IMR-90 (cell line): Measurements from ENCODE around the gene RAP1GAP.

ENCODE experiments used
- BHLHE40 ChIP-seq: fragments of 150-350 bp; IDR thresholded peaks from 2 replicates; pipeline ENCODE4 v1.6.1; 2016; ENCODE audit warnings: mild to moderate bottlenecking, low read depth, low read length
- CEBPB ChIP-seq: IDR thresholded peaks from 2 replicates; pipeline ENCODE4 v1.6.1; 2012; ENCODE audit warnings: low read depth, low read length, improper control_type of control experiment
- FOS ChIP-seq: fragments of 150-350 bp; IDR thresholded peaks from 2 replicates; pipeline ENCODE4 v1.6.1; 2016; ENCODE audit warnings: low read depth, low read length
- MAFK ChIP-seq: IDR thresholded peaks from 2 replicates; pipeline ENCODE4 v1.6.1; 2012; ENCODE audit warnings: low read depth, low read length, improper control_type of control experiment
- MAZ ChIP-seq: IDR thresholded peaks from 2 replicates; pipeline ENCODE4 v1.6.1; 2012; ENCODE audit warnings: low read depth, mild to moderate bottlenecking, low read length, improper control_type of control experiment, moderate library complexity, borderline replicate concordance
- MXI1 ChIP-seq: IDR thresholded peaks from 2 replicates; pipeline ENCODE4 v1.6.1; 2012; ENCODE audit warnings: low read depth, mild to moderate bottlenecking, low read length, moderate library complexity, borderline replicate concordance
- POLR2A ChIP-seq: IDR thresholded peaks from 2 replicates; pipeline ENCODE4 v1.6.1; 2012; ENCODE audit warnings: mild to moderate bottlenecking, low read depth, low read length
- RAD21 ChIP-seq: IDR thresholded peaks from 2 replicates; pipeline ENCODE4 v1.6.1; 2012; ENCODE audit warnings: low read length, improper control_type of control experiment
- RCOR1 ChIP-seq: IDR thresholded peaks from 2 replicates; pipeline ENCODE4 v1.6.1; 2012; ENCODE audit warnings: mild to moderate bottlenecking, low read length, improper control_type of control experiment; ENCODE audit not compliant: insufficient replicate concordance
- RFX5 ChIP-seq: IDR thresholded peaks from 2 replicates; pipeline ENCODE4 v1.8.0; 2012; ENCODE audit warnings: low read depth, mild to moderate bottlenecking, low read length, moderate library complexity
- TF ChIP-seq, protein P1 (sequence below): conservative IDR thresholded peaks from 2 replicates; pipeline ENCODE4 v1.5.1; 2012; ENCODE audit warnings: mild to moderate bottlenecking, low read depth, low read length, improper control_type of control experiment
- TF ChIP-seq, protein P2 (sequence below): fragments of 150-350 bp; IDR thresholded peaks from 2 replicates; pipeline ENCODE4 v1.6.1; 2016; ENCODE audit warnings: low read depth, mild to moderate bottlenecking, low read length, moderate library complexity, borderline replicate concordance

DNA sequence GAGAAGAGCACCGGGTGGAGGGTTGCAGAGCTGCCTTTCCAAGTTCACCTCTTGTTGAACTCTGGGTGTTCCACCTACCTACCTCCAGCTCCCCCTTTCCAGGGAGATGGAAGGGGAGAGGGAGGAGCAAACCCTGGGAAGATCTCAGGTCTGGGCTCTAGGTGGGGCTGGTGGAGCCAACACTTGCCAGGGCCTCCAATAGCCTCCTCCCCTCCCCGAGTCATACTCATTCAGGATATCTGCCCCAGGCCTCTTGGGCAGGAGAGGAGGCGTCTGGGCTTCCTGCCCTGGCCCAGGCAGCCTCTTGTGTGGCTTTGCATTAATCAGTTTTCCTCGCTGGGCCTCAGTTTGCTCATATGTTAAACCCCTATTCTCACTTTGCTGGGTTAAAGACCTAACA, 13.4 kb downstream of the RAP1GAP start:
- TF ChIP-seq POLR2A (no peak), MXI1 (no peak), MAFK (no peak), RAD21 (no peak), CEBPB (no peak), FOS (no peak), BHLHE40 (no peak), RFX5 (no peak), MAZ (no peak), RCOR1 (no peak)
- TF ChIP-seq, protein P1, sequence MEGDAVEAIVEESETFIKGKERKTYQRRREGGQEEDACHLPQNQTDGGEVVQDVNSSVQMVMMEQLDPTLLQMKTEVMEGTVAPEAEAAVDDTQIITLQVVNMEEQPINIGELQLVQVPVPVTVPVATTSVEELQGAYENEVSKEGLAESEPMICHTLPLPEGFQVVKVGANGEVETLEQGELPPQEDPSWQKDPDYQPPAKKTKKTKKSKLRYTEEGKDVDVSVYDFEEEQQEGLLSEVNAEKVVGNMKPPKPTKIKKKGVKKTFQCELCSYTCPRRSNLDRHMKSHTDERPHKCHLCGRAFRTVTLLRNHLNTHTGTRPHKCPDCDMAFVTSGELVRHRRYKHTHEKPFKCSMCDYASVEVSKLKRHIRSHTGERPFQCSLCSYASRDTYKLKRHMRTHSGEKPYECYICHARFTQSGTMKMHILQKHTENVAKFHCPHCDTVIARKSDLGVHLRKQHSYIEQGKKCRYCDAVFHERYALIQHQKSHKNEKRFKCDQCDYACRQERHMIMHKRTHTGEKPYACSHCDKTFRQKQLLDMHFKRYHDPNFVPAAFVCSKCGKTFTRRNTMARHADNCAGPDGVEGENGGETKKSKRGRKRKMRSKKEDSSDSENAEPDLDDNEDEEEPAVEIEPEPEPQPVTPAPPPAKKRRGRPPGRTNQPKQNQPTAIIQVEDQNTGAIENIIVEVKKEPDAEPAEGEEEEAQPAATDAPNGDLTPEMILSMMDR = no peak
- TF ChIP-seq, protein P2, sequence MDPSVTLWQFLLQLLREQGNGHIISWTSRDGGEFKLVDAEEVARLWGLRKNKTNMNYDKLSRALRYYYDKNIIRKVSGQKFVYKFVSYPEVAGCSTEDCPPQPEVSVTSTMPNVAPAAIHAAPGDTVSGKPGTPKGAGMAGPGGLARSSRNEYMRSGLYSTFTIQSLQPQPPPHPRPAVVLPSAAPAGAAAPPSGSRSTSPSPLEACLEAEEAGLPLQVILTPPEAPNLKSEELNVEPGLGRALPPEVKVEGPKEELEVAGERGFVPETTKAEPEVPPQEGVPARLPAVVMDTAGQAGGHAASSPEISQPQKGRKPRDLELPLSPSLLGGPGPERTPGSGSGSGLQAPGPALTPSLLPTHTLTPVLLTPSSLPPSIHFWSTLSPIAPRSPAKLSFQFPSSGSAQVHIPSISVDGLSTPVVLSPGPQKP = no peak
